Fibroblast of pulmonary artery (primary cell): Measurements from ENCODE around the gene XIRP1.

Experiments
- DNase-seq: peaks from one replicate; pipeline ENCODE4 v3.0.0-alpha.2; 2010; ENCODE audit warnings: low read depth
- H3K4me3 ChIP-seq: replicated peaks from 2 replicates; pipeline ENCODE4 v1.5.1; 2011; ENCODE audit warnings: low read depth, mild to moderate bottlenecking, control low read depth, low read length, moderate library complexity
- CTCF ChIP-seq: IDR thresholded peaks from 2 replicates; pipeline ENCODE4 v1.5.1; 2011; ENCODE audit warnings: mild to moderate bottlenecking, control low read depth, low read length, inconsistent platforms; ENCODE audit errors: missing control alignments

Gene XIRP1

GRCh38 chr3:39148435-39149058 lies 43.8 kb downstream of the XIRP1 start:
- H3K4me3 ChIP-seq: no peak overlapping the region
- DNase-seq: no peak
- no peak for TF ChIP-seq CTCF

GRCh38 chr3:39147711-39148434 lies 44.5 kb downstream of the XIRP1 start:
- peak overlapping the region; percentile 27 for H3K4me3 ChIP-seq
- no peak for TF ChIP-seq CTCF
- DNase-seq: peak; percentile 68

- peak; percentile 95 for DNase-seq
- no peak for TF ChIP-seq CTCF
- H3K4me3 ChIP-seq: peak overlapping the region; percentile 27
Measured at GRCh38 chr3:39146611-39147591, 45.5 kb downstream of the XIRP1 start.

GRCh38 chr3:39146083-39146501 lies 46.3 kb downstream of the XIRP1 start:
- TF ChIP-seq CTCF: no peak
- DNase-seq: no peak
- H3K4me3 ChIP-seq: no peak overlapping the region

- no peak overlapping the region for H3K4me3 ChIP-seq
- no peak for DNase-seq
- TF ChIP-seq CTCF: no peak
Measured at GRCh38 chr3:39144748-39145380, 47.5 kb downstream of the XIRP1 start.

- DNase-seq: no peak
- TF ChIP-seq CTCF: no peak
Measured at GRCh38 chr3:39144095-39144747, 48.2 kb downstream of the XIRP1 start.

More at GRCh38 chr3:39144095-39144747, 48.2 kb downstream of the XIRP1 start:
- no peak overlapping the region for H3K4me3 ChIP-seq
